H1 (cell line): ENCODE results near the gene NR2F1. TPM values are rescaled to one million over a fixed set of nuclear protein-coding genes. Genes with fewer than 3 reads are reported as not detected.

Experiments
- CTCF ChIA-PET: fragments of 300-600 bp; sonication (Branson Sonifier 250); formaldehyde crosslinking; loops from one replicate; lab custom pipeline; 2021; ENCODE audit not compliant: partially characterized antibody; lab: Charles Lee
- POLR2A ChIA-PET: fragments of 300-600 bp; sonication (Branson Sonifier 250); formaldehyde crosslinking; loops from one replicate; lab custom pipeline; 2021; ENCODE audit warnings: inconsistent platforms; ENCODE audit not compliant: partially characterized antibody; lab: Charles Lee
- DNase-seq, 2 experiments: peaks; one replicate each; pipeline versions ENCODE4 v3.0.0 to v3.0.0-alpha.2; 2010 to 2022; ENCODE audit warnings: low spot score in 2 of 2, low read depth in 1 of 2, mixed read lengths in 1 of 2
- FAIRE-seq: peaks from 2 replicates; lab custom pipeline; 2011; peaks lifted over from hg19 to GRCh38; lab: Jason Lieb, UNC
- H2AFZ ChIP-seq: 2 replicates; pipeline ENCODE4 v1.8.1; 2012; ENCODE audit warnings: low read length, inconsistent platforms
- H2AK5ac ChIP-seq: 2 replicates; pipeline ENCODE4 v1.6.1; 2013; ENCODE audit warnings: low read depth, low read length
- H2BK120ac ChIP-seq: replicated peaks from 2 replicates; pipeline ENCODE3; 2013; ENCODE audit warnings: low read depth, low read length, inconsistent platforms
- H2BK12ac ChIP-seq: 2 replicates; pipeline ENCODE4 v1.6.1; 2013; ENCODE audit warnings: low read depth, low read length
- H2BK15ac ChIP-seq: 2 replicates; pipeline ENCODE4 v1.6.1; 2013; ENCODE audit warnings: low read length
- H2BK20ac ChIP-seq: 2 replicates; pipeline ENCODE4 v1.6.1; 2013; ENCODE audit warnings: low read length
- H2BK5ac ChIP-seq: 2 replicates; pipeline ENCODE4 v1.6.1; 2013; ENCODE audit warnings: low read depth, low read length
- H3K14ac ChIP-seq: 2 replicates; pipeline ENCODE4 v1.6.1; 2013; ENCODE audit warnings: inconsistent platforms; ENCODE audit not compliant: insufficient read length
- H3K18ac ChIP-seq: 2 replicates; pipeline ENCODE4 v1.6.1; 2013; ENCODE audit warnings: low read length; ENCODE audit errors: extremely low read depth
- H3K23ac ChIP-seq: 2 replicates; pipeline ENCODE4 v1.6.1; 2013; ENCODE audit warnings: inconsistent platforms; ENCODE audit not compliant: insufficient read length
- H3K23me2 ChIP-seq: 2 replicates; pipeline ENCODE4 v1.6.1; 2013; ENCODE audit warnings: low read depth, low read length
- H3K27ac ChIP-seq: 2 replicates; pipeline ENCODE4 v1.6.1; 2011; ENCODE audit warnings: low read depth, low read length, inconsistent platforms
- H3K27me3 ChIP-seq, 4 experiments: replicated peaks in 1 of 4; 1 replicate in 1 of 4; 2 replicates in 3 of 4; pipeline versions ENCODE4 v1.6.1 to v1.8.1; 2011 to 2013; ENCODE audit warnings: low read length in 3 of 4, mild to moderate bottlenecking in 3 of 4, inconsistent platforms in 2 of 4, mixed read lengths in 2 of 4, moderate library complexity in 1 of 4; ENCODE audit not compliant: control insufficient read depth in 3 of 4, insufficient read depth in 3 of 4; ENCODE audit errors: extremely low read depth in 1 of 4
- H3K36me3 ChIP-seq, 4 experiments: 2 replicates each; pipeline versions ENCODE4 v1.6.1 to v1.8.1; 2011 to 2013; ENCODE audit warnings: mild to moderate bottlenecking in 4 of 4, low read length in 3 of 4, moderate library complexity in 2 of 4, control low read depth in 1 of 4, inconsistent platforms in 1 of 4; ENCODE audit not compliant: insufficient read depth in 4 of 4, control insufficient read depth in 2 of 4
- H3K4ac ChIP-seq: replicated peaks from 2 replicates; pipeline ENCODE3; 2013; ENCODE audit warnings: low read length, low read depth, mixed read lengths, inconsistent platforms; ENCODE audit not compliant: insufficient read length
- H3K4me1 ChIP-seq, 4 experiments: replicated peaks in 1 of 4; 1 replicate in 1 of 4; 2 replicates in 3 of 4; pipeline versions ENCODE4 v1.6.1 to v1.8.1; 2011 to 2013; ENCODE audit warnings: low read length in 3 of 4, inconsistent platforms in 2 of 4, mixed read lengths in 1 of 4; ENCODE audit not compliant: insufficient read depth in 4 of 4, control insufficient read depth in 3 of 4
- H3K4me2 ChIP-seq, 2 experiments: 2 replicates each; pipeline versions ENCODE4 v1.6.1 to v1.8.1; 2011 to 2013; ENCODE audit warnings: low read depth in 2 of 2, low read length in 2 of 2, control low read depth in 1 of 2, inconsistent platforms in 1 of 2, mild to moderate bottlenecking in 1 of 2; ENCODE audit not compliant: insufficient read depth in 1 of 2
- H3K4me3 ChIP-seq, 4 experiments: fragments of 200-600, 300-600 bp in 1 of 4; sonication (generic), shearing (Covaris generic), sonication (Bioruptor Twin) in 1 of 4; 2 replicates each; pipeline versions ENCODE4 v1.5.1 to v1.8.1; 2011 to 2016; ENCODE audit warnings: low read length in 4 of 4, low read depth in 3 of 4, control low read depth in 2 of 4, inconsistent platforms in 2 of 4, mild to moderate bottlenecking in 2 of 4, mixed read lengths in 1 of 4, moderate library complexity in 1 of 4; ENCODE audit not compliant: insufficient read depth in 2 of 4; ENCODE audit errors: extremely low read depth in 1 of 4
- H3K56ac ChIP-seq: replicated peaks from 2 replicates; pipeline ENCODE3; 2013; ENCODE audit warnings: low read depth, mild to moderate bottlenecking, mixed read lengths, low read length, inconsistent platforms; ENCODE audit not compliant: insufficient read length
- H3K79me1 ChIP-seq: 2 replicates; pipeline ENCODE4 v1.6.1; 2013; ENCODE audit warnings: low read depth, low read length, control low read depth
- H3K79me2 ChIP-seq, 2 experiments: 2 replicates each; pipeline versions ENCODE4 v1.6.1 to v1.8.1; 2012 to 2013; ENCODE audit warnings: low read length in 2 of 2, mild to moderate bottlenecking in 2 of 2, inconsistent platforms in 1 of 2; ENCODE audit not compliant: insufficient read depth in 2 of 2, control insufficient read depth in 1 of 2
- H3K9ac ChIP-seq, 4 experiments: replicated peaks in 1 of 4; 1 replicate in 1 of 4; 2 replicates in 3 of 4; pipeline versions ENCODE4 v1.6.1 to v1.8.1; 2011 to 2013; ENCODE audit warnings: low read depth in 3 of 4, low read length in 3 of 4, control low read depth in 2 of 4, mild to moderate bottlenecking in 2 of 4, moderate library complexity in 2 of 4, inconsistent platforms in 1 of 4; ENCODE audit errors: extremely low read depth in 1 of 4
- H3K9me3 ChIP-seq, 2 experiments: 2 replicates each; pipeline versions ENCODE4 v1.6.1 to v1.8.1; 2012 to 2013; ENCODE audit warnings: mild to moderate bottlenecking in 2 of 2, moderate library complexity in 2 of 2, control low read depth in 1 of 2, inconsistent platforms in 1 of 2, low read depth in 1 of 2, low read length in 1 of 2, mixed read lengths in 1 of 2; ENCODE audit not compliant: insufficient read depth in 2 of 2
- H4K20me1 ChIP-seq, 2 experiments: replicated peaks in 1 of 2; 2 replicates each; pipeline versions ENCODE3 to v1.8.1; 2011 to 2013; ENCODE audit warnings: inconsistent platforms in 2 of 2, low read length in 2 of 2, mild to moderate bottlenecking in 1 of 2; ENCODE audit not compliant: insufficient read depth in 2 of 2, control insufficient read depth in 1 of 2
- H4K5ac ChIP-seq: 2 replicates; pipeline ENCODE4 v1.6.1; 2013; ENCODE audit warnings: low read length, low read depth, mixed read lengths, inconsistent platforms; ENCODE audit not compliant: insufficient read length
- H4K8ac ChIP-seq: 2 replicates; pipeline ENCODE4 v1.8.0; 2013; ENCODE audit warnings: mild to moderate bottlenecking, moderate library complexity, low read length, inconsistent platforms; ENCODE audit not compliant: insufficient read depth; ENCODE audit errors: extremely low read depth
- H4K91ac ChIP-seq: replicated peaks from 2 replicates; pipeline ENCODE3; 2013; ENCODE audit warnings: low read length, mixed read lengths, inconsistent platforms; ENCODE audit not compliant: insufficient read length
- EZH2 ChIP-seq: fragments of 200-600 bp; sonication (generic); IDR thresholded peaks from 2 replicates; pipeline ENCODE4 v1.7.1; 2012; ENCODE audit warnings: low read depth, mild to moderate bottlenecking, moderate library complexity, low read length, inconsistent platforms; ENCODE audit not compliant: severe bottlenecking
- KDM4A ChIP-seq: IDR thresholded peaks from one replicate; pipeline ENCODE4 v1.7.1; 2012; ENCODE audit warnings: low read depth, mild to moderate bottlenecking, moderate library complexity, low read length, inconsistent platforms; ENCODE audit not compliant: severe bottlenecking
- MAX ChIP-seq: IDR thresholded peaks from 2 replicates; pipeline ENCODE4 v1.6.1; 2012; ENCODE audit warnings: inconsistent platforms
- RNF2 ChIP-seq: fragments of 200-900, 300-1000 bp; sonication (generic); IDR thresholded peaks from 2 replicates; pipeline ENCODE4 v1.7.1; 2016; ENCODE audit warnings: borderline replicate concordance, low read depth, mild to moderate bottlenecking, antibody characterized with exemption, low read length; ENCODE audit not compliant: poor library complexity, severe bottlenecking; ENCODE audit errors: missing control alignments
- SUZ12 ChIP-seq: fragments of 200-600 bp; sonication (generic); IDR thresholded peaks from 2 replicates; pipeline ENCODE4 v1.6.1; 2012; ENCODE audit warnings: mild to moderate bottlenecking, inconsistent platforms, low read length, moderate library complexity, mixed read lengths
- WGBS, 2 experiments: shearing (Covaris generic) in 1 of 2; methylation state at CpG; one replicate each; pipeline versions ENCODE4 v1.1.6 to v1.1.7; 2013 to 2015; ENCODE audit warnings: low lambda C conversion rate in 2 of 2, mixed read lengths in 2 of 2, inconsistent platforms in 1 of 2, low coverage in 1 of 2, missing lambda C conversion rate in 1 of 2; ENCODE audit not compliant: insufficient replicate concordance in 2 of 2, insufficient coverage in 1 of 2, insufficient read length in 1 of 2; ENCODE audit errors: extremely low coverage in 1 of 2, missing lambda C conversion rate in 1 of 2; 5-methylcytosine and 5-hydroxymethylcytosine counted together
- polyA plus RNA-seq, 7 experiments: library from polyadenylated mRNA; depleted of rRNA in 3 of 7; stranded (reverse) in 5 of 7; unstranded in 2 of 7; fragments of >200 nt in 5 of 7; fragments of 200-250 nt in 2 of 7; gene quantifications; 1 replicate in 5 of 7; 2 replicates in 1 of 7; 4 replicates in 1 of 7; pipeline versions ENCODE4 v1.2.1 to v1.2.3, GENCODE V29; 2011 to 2013; ENCODE audit warnings: missing spikeins in 2 of 7, mixed read lengths in 2 of 7
- total RNA-seq: library from RNA; stranded (reverse); fragmentation: NEBNext Ultra II Directional; extraction: Animal tissue kit (Norgen Biotek cat#: 25700); gene quantifications from 2 replicates; pipeline ENCODE4 v1.2.1, GENCODE V29; 2021

The NR2F1 gene
- total and polyA plus RNA-seq, 2 of the 8 experiments (the other 6 are each of a cell fraction or from before 2014, with no cell fraction given), result not detected

DNA sequence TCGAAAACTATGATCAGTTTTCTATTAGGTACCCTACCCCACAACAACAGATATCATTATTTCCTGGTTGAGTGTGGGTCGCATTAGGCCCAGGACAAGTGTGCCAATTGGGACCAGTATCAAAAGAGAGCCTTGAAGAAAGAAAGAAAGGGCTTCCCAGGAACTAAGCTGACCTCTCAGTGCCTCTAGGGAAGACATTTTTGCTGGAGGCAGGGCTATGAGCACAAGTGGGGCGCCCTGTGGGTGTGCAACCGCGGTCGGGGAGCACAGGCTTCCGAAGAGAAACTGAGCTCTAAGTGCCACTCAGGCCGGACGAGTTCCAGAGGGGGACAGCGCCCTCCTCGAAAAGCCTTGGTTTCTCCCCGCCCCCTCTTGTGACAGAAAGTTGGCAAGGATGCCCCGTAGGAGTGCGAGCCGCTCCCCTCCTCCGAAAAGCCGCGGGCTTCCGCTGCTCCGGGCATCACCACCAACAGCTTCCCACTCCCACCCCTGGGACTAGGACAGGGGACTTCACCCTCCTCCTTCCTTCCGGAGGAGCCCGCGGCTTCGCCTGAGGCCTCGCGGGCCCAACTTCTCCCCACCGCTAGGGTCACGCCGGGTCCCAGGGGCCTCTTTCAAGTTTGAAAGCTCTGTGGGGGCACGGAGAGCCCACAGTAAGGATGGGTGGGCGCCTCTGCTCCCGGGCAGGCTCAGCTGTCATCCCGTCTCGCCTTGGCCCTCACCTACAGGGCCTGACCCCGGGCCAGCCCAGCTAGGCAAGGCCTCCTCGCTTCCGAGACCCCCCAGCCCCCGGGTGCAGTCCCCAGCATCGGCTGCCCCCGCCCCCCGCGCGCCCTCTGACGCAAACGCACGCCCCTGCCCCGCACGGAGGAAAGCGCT is 4.0 kb upstream of the NR2F1 start:
- H3K23me2 ChIP-seq, result peaks cover 14% of the 10 kb centered on the region; the same call in 1 of the 2 replicates
- no peak overlapping the region for H2AK5ac ChIP-seq
- WGBS, 2 experiments, result 2% methylated on average over 22 of the region's 49 CpGs; no CpG with 5 or more reads in 1 of the 2 experiments
- H3K4ac ChIP-seq, result no peak overlapping the region
- no peak for FAIRE-seq
- H2BK20ac ChIP-seq, result no peak overlapping the region
- H3K23ac ChIP-seq, result no peak overlapping the region
- no peak overlapping the region for H2BK120ac ChIP-seq
- peak overlapping the region; percentile 6 to 61 (median 18); a peak in 5 of 8 replicates for H3K4me3 ChIP-seq
- H2BK15ac ChIP-seq, result no peak overlapping the region
- H3K4me1 ChIP-seq, result peaks cover 0 to 26% (median 17%) of the 10 kb centered on the region in 4 experiments; a peak in 5 of 7 replicates
- ChIA-PET POLR2A (interaction anchor here (1.2 kb wide), 1 partner anchor 24 kb away, joined by 4 read pairs; no protein-coding TSS in a partner anchor), CTCF (interaction anchor here (0.6 to 2.2 kb wide), 11 partner anchors 9 to 1374 kb away, joined by 3 to 17 read pairs (median 4); no protein-coding TSS in a partner anchor)
- H2BK5ac ChIP-seq, result no peak overlapping the region
- no peak overlapping the region for H2BK12ac ChIP-seq
- peaks cover 3 to 13% of the 10 kb centered on the region in 2 experiments for H4K20me1 ChIP-seq
- H4K8ac ChIP-seq, result no peak overlapping the region
- H3K9ac ChIP-seq, result no peak overlapping the region
- H3K79me2 ChIP-seq, result no peaks in the 10 kb centered on the region
- H3K27me3 ChIP-seq, result peaks cover 75 to 98% (median 92%) of the 10 kb centered on the region in 4 experiments
- no peak overlapping the region for H4K5ac ChIP-seq
- no peak overlapping the region for H2AFZ ChIP-seq
- no peaks in the 10 kb centered on the region for H3K79me1 ChIP-seq
- no peak overlapping the region for H3K14ac ChIP-seq
- peaks cover 0 to 2% (median 0%) of the 10 kb centered on the region in 4 experiments; a peak in 1 of 8 replicates for H3K36me3 ChIP-seq
- H3K18ac ChIP-seq, result no peak overlapping the region; the same call in 1 of the 2 replicates
- no peak overlapping the region for H3K27ac ChIP-seq
- DNase-seq, result peak in 1 of 2 experiments; percentile 67
- peak overlapping the region; percentile 61 to 79 for H3K4me2 ChIP-seq
- H3K56ac ChIP-seq, result no peak overlapping the region
- H4K91ac ChIP-seq, result no peak overlapping the region
- TF ChIP-seq KDM4A (peak; percentile 36), SUZ12 (peak; percentile 71), MAX (no peak), RNF2 (peak; percentile 70), EZH2 (peak; percentile 74)
- H3K9me3 ChIP-seq, result no peaks in the 10 kb centered on the region
